ENCODE data around the gene TMEM72.

- TF ChIP-seq POLR2AphosphoS5 (IDR thresholded peaks at IDR 0.05) (no peak), POLR2A (IDR thresholded peaks at IDR 0.05) (no peak), CTCF (IDR thresholded peaks at IDR 0.05) (no peak)
Observed at GRCh38 chr10:44976352-44977198, 65.4 kb downstream of the TMEM72 start.
